ENCODE data around the gene ERG.

- TF ChIP-seq POLR2A (IDR thresholded peaks at IDR 0.05; ENCODE audit: low read depth) (no peak), EP300 (IDR thresholded peaks at IDR 0.05) (no peak)
Observed at GRCh38 chr21:38343691-38344090, 154.6 kb downstream of the ERG start.

Measured in esophagus muscularis mucosa (tissue), 2 donors.